Activated CD8-positive, alpha-beta memory T cell treated with anti-CD3 and anti-CD28 coated beads for 1 hour (primary cell): ENCODE measurements around the gene PLA2G7.

Experiments
- DNase-seq, 2 donors: peaks; one replicate each; pipeline ENCODE4 v3.0.0-alpha.2; 2020; ENCODE audit warnings: low read depth in 1 of 2; ENCODE audit errors: extremely low read depth in 1 of 2

PLA2G7 gene

GRCh38 chr6:46690141-46690755 lies 44.9 kb downstream of the PLA2G7 start:
- DNase-seq: no peak

GRCh38 chr6:46689657-46690056 lies 45.5 kb downstream of the PLA2G7 start:
- no peak for DNase-seq

GRCh38 chr6:46688966-46689335 lies 46.2 kb downstream of the PLA2G7 start:
- DNase-seq: no peak

GRCh38 chr6:46688117-46688965 lies 46.8 kb downstream of the PLA2G7 start:
- DNase-seq: no peak

- DNase-seq: no peak
Measured at GRCh38 chr6:46687619-46688097, 47.5 kb downstream of the PLA2G7 start, which contains the start of gene TDRD6. Gene TDRD6 (plus strand): TSS chr6:46687885. CDS start chr6:46688129, 244 bp downstream.

GRCh38 chr6:46684771-46685170 lies 50.4 kb downstream of the PLA2G7 start:
- DNase-seq: no peak

GRCh38 chr6:46677314-46677654 lies 57.9 kb downstream of the PLA2G7 start:
- no peak for DNase-seq

GRCh38 chr6:46676604-46677313 lies 58.4 kb downstream of the PLA2G7 start:
- DNase-seq: no peak

GRCh38 chr6:46674410-46674809 lies 60.8 kb downstream of the PLA2G7 start:
- DNase-seq: no peak

- no peak for DNase-seq
Measured at GRCh38 chr6:46667377-46667776, 67.8 kb downstream of the PLA2G7 start.

- DNase-seq: no peak
Measured at GRCh38 chr6:46661483-46661882, 73.7 kb downstream of the PLA2G7 start.

GRCh38 chr6:46657642-46658041 lies 77.5 kb downstream of the PLA2G7 start:
- no peak for DNase-seq

- no peak for DNase-seq
Measured at GRCh38 chr6:46655803-46656202, 79.4 kb downstream of the PLA2G7 start.
